NB4 (cell line): ENCODE data around the gene RIPOR3.

Experiments used
- DNase-seq: peaks from one replicate; pipeline ENCODE4 v3.0.0; 2010; ENCODE audit warnings: low read depth
- H3K4me3 ChIP-seq: one replicate; pipeline ENCODE4 v1.5.1; 2011; ENCODE audit warnings: mild to moderate bottlenecking, low read depth, low read length, moderate library complexity
- CTCF ChIP-seq: IDR thresholded peaks from one replicate; pipeline ENCODE4 v1.5.1; 2012; ENCODE audit warnings: low read depth, low read length
- MAX ChIP-seq: IDR thresholded peaks from 2 replicates; pipeline ENCODE4 v1.6.1; 2011; ENCODE audit warnings: low read depth, low read length
- MYC ChIP-seq: IDR thresholded peaks from 2 replicates; pipeline ENCODE4 v1.6.1; 2011; ENCODE audit warnings: low read depth, low read length
- POLR2A ChIP-seq: IDR thresholded peaks from 2 replicates; pipeline ENCODE4 v1.6.1; 2011; ENCODE audit warnings: mild to moderate bottlenecking; ENCODE audit not compliant: insufficient read length; ENCODE audit errors: extremely low read depth

The RIPOR3 gene

DNA sequence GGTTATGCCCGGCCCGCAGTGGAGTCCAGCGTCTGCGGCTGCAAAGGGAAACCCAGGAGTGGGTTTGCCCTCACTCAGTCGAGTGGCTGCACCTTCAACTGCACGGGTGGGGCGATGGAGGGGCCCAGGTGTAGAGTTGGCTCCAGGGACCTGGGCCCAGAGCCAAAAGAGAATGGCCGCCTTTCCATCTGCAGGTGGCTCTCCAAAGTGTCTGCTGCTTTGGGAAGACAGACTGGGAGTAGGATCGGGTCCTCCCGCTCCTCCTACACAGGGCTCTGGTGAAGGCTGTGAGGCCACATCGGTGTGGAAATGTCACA lies 101.0 kb downstream of the RIPOR3 start:
- no peak for TF ChIP-seq CTCF
- TF ChIP-seq MAX: no peak
- no peak for TF ChIP-seq POLR2A
- TF ChIP-seq MYC: no peak
- no peak for DNase-seq
- H3K4me3 ChIP-seq: no peak overlapping the region

DNA sequence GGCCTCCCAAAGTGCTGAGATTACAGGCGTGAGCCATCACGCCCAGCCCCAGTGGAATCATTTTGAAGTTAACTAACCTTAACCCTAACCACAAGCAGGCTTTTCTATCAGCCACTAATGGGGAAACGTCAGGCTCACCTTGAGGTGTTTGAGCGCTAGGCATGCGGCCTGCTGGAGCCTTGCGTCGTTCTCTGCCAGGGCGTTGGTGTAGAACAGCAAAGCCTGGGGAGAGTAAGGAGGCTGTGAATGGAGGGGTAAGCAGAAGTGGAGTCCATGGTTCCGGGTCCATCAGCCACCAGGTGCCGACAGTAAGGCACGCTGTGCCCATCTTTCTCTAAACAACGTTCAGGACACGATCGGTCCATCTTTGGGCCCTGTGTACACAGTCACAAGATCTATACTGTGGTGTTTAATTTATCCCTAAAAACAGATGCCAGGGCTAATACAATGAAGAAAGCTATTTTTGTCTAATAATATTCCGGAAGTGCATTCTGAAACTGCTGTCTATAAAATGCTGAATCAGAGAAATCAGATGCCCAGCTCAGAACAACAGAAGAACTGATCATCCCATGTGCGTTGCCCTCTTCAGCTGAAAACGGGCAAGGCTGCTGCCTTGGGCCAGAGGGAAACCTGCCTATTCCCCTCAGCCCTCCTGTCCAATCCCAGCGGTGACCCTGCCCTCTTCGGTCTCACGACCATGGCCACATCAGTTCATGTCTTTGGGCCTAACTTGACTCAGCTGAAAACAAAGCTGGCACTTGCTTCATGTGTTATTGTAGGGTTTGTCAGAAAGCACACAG lies 101.6 kb downstream of the RIPOR3 start:
- no peak for TF ChIP-seq POLR2A
- TF ChIP-seq CTCF: no peak
- TF ChIP-seq MAX: no peak
- TF ChIP-seq MYC: no peak
- DNase-seq: no peak
- H3K4me3 ChIP-seq: no peak overlapping the region

- no peak overlapping the region for H3K4me3 ChIP-seq
- TF ChIP-seq CTCF (peak; percentile 100), MYC (peak; percentile 70), MAX (peak; percentile 82), POLR2A (no peak)
These were observed 103.2 kb downstream of the RIPOR3 start for GRCh38 chr20:50588034-50588736.

DNA sequence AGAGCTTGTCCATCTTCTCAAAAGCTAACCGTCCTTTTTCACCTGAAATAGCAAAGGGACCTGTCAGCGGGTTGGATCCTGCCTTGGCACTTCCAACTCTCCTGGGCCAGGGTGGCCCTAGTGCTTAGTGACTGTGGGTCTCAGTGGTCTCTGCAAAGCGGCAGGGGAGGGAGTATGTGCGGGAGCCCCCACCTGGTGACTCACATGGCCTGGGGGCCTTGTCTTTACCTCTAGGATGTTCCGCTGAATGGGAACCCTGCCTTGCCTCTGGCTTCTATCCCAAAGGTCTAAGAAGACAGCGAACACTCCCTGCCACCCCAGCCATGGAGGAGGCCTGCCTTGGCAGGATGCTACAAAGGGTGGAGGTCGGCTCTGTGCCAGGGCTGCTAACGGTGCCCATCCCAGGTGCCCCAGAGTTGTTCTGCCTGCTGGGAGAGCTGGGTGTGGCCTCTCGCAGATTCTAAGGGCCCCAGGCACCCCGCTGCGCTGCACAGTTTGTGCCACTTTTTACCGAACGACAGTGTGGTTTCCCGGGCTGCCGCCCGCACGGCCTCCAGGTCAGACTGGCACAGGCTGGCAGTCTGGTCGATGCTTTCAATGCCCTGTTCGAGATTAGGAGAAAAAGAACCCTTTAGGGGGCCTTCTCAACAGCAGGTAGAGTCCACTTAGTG lies 103.9 kb downstream of the RIPOR3 start:
- TF ChIP-seq CTCF (no peak), POLR2A (no peak), MYC (no peak), MAX (no peak)
- no peak for DNase-seq
- no peak overlapping the region for H3K4me3 ChIP-seq

More at GRCh38 chr20:50588034-50588736, 103.2 kb downstream of the RIPOR3 start:
- peak; percentile 72 for DNase-seq

DNA sequence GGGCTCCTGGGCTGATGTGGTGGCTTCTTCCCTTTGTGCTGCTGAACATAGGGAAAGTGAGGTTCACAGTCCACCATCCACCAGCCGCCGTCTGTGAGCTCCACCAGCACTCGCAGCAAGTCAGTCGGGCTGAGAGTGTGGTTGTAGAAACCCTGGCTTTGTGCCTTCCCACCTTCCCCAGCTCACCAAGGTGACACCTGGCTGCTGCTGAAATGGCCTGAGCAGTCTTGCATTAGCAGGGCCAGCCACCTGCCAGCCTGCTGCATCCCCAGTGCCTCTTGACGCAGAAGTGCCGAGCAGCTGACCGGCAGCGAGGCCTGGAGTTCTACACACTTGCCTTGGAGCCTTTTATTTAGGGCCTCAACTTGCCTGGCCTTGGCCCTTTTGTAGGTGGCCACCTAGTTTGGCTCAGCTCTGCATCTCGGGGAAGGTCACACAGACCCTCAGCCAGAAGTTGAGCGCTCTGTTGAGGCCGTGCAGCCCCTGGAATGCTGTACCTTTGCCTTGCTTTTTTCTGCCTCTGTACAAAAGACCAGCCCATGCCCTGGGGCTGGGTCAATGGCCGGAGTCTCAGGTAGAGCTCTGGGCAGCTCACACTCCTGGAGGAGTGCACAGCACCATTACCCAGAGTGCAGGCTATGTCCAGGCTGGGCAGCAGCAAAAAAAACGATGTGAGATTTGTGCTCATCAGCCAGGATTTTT lies 104.7 kb downstream of the RIPOR3 start:
- TF ChIP-seq MYC: no peak
- TF ChIP-seq POLR2A: no peak
- TF ChIP-seq CTCF: no peak
- no peak for TF ChIP-seq MAX
- no peak for DNase-seq
- no peak overlapping the region for H3K4me3 ChIP-seq
